Measurements from ENCODE around the gene CSNK1D. TPM values are rescaled to one million over a fixed set of nuclear protein-coding genes. Genes with fewer than 3 reads are reported as not detected.

Gene CSNK1D
- total and polyA plus RNA-seq, 2 experiments from 2014 or later = 55.3 to 66.4 TPM

- ATAC-seq (no peak), DNase-seq (ENCODE audit: low spot score) (no peak)
- Histone ChIP-seq H3K4me2 (no peak overlapping the region), H2AFZ (no peak overlapping the region), H3K4me1 (ENCODE audit: insufficient read depth) (no peaks in the 10 kb centered on the region), H3K4me3 (no peak overlapping the region), H3K36me3 (ENCODE audit: insufficient read depth) (no peaks in the 10 kb centered on the region), H3K79me2 (replicated peaks; ENCODE audit: insufficient read depth) (no peaks in the 10 kb centered on the region), H3K27ac (ENCODE audit: low read depth) (no peak overlapping the region), H3K27me3 (ENCODE audit: insufficient read depth) (no peaks in the 10 kb centered on the region), H3K9me2 (ENCODE audit: insufficient read depth) (no peaks in the 10 kb centered on the region), H4K20me1 (replicated peaks; ENCODE audit: insufficient read depth) (no peaks in the 10 kb centered on the region), H3F3A (replicated peaks; ENCODE audit: low read depth) (peaks cover 14% of the 10 kb centered on the region)
- Mint-ChIP-seq H3K27me3 (ENCODE audit: insufficient read depth, low read depth, poor library complexity) (peaks cover 12% of the 10 kb centered on the region), H3K4me3 (no peak overlapping the region), H3K9me3 (no peaks in the 10 kb centered on the region), H3K27ac (no peak overlapping the region), H3K4me1 (peaks cover 9% of the 10 kb centered on the region; the same call in 2 of the 3 replicates), H3K36me3 (ENCODE audit: low read depth) (no peaks in the 10 kb centered on the region)
- no peak for TF ChIP-seq CTCF (conservative IDR thresholded peaks at IDR 0.05; ENCODE audit: low read depth in 2 of 2)
- no peak for TF ChIP-seq REST (IDR thresholded peaks at IDR 0.05; ENCODE audit: unreplicated experiment)
- TF ChIP-seq CREB1 (CRISPR knock-in tag; IDR thresholded peaks at IDR 0.05; ENCODE audit: low read depth) = no peak
- no peak for TF ChIP-seq ZNF331 (CRISPR knock-in tag; IDR thresholded peaks at IDR 0.05; ENCODE audit: low read depth)
- TF ChIP-seq ZNF462 (CRISPR knock-in tag; IDR thresholded peaks at IDR 0.05) = no peak
- TF ChIP-seq NANOG (IDR thresholded peaks at IDR 0.05; ENCODE audit: borderline replicate concordance) = no peak
Observed at GRCh38 chr17:82319619-82320062, 46.1 kb upstream of the CSNK1D start.
